Skeletal muscle cell (primary cell): ENCODE results near the gene PLSCR3.

Experiments used
- DNase-seq: peaks from one replicate; pipeline ENCODE4 v3.0.0-alpha.2; 2010; ENCODE audit warnings: low read depth
- H3K4me3 ChIP-seq: 2 replicates; pipeline ENCODE4 v1.5.1; 2011; ENCODE audit warnings: low read depth, mild to moderate bottlenecking, control low read depth, low read length, moderate library complexity

PLSCR3 gene

DNA sequence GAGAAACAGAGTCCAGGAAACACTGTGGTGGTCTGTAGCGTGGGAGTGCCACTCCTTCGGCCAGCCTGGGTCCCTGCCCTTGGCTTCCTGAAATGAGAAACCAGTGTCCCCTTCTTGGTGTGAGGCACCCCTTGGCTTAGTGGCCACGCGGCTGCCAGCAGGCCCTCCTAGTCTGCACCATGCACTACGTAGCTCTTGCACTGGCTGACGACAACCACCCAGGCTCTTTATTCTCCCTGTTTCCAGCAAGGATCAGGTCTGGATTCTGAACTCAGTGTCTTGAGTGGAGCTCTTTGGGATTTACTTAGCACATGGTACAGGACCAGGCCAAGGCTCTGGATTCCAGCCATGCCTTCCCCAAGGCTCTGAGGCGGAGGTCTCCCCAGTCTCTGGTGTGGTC lies 33.2 kb upstream of the PLSCR3 start:
- no peak overlapping the region for H3K4me3 ChIP-seq
- DNase-seq = no peak

- no peak overlapping the region for H3K4me3 ChIP-seq
- DNase-seq = no peak
These were observed 32.7 kb upstream of the PLSCR3 start for GRCh38 chr17:7426896-7427489.

DNA sequence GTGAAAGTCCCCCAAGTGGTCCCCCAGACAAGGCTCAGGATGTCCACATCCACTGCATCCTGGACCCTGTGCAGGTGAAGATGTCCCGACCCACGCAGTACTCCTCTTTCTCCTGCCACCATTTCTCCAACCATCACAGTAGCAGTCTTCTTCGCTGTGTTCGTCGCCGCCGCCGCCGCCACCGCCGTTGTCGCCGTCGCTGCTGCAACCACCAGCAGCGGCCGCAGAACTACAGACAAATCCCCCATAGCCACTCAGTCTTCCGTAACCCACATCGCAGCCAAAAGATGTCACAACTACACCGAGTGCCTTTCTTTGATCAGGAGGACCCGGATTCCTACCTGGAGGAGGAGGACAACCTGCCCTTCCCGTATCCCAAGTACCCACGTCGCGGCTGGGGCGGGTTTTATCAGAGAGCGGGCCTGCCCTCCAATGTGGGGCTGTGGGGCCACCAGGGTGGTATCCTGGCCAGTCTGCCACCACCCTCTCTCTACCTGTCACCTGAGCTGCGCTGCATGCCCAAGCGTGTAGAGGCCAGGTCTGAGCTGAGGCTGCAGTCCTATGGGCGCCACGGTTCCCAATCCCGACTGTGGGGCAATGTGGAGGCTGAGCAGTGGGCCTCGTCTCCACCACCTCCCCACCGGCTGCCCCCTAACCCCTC lies 32.0 kb upstream of the PLSCR3 start:
- DNase-seq = no peak
- H3K4me3 ChIP-seq = no peak overlapping the region

DNA sequence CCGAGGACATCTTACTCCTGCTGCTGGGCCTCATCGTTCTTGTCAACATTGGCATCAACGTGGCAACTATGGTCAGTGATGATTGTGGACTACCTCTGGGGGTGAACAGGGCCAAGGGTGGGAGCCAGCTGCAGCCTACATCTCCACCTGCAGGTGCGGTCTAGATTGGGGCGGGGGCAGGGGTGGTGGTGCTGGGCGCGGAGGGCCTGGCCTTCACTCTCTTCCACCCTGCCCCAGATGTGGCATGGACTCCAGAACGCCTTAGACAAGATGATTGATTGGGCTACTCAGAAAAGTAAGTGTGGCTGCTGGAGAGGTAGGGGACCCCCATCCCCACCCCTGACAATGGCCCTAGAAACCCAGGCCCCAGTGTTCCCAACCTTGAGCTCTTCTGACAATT lies 31.4 kb upstream of the PLSCR3 start:
- no peak overlapping the region for H3K4me3 ChIP-seq
- no peak for DNase-seq

DNA sequence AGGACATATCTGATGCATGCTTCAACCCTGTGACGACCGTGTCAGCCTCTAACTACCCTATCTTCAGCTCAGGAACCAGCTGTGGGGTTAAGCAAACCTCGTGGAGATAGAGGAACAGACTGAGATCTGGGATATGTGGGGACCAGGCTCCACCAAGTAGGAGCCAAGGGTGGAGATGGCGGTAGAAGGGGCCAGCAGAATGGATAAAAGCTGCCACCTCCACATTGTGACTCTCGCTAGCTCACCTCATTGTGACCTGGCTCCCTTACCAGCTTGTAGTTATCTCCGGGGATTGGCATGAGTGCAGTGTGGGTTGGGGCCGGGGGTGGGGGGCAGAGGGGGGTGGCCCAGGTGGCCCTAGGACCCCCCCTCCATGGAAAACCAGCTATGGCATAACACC lies 31.0 kb upstream of the PLSCR3 start, which contains the start of gene SPEM2:
SPEM2 (plus strand) TSS at position 301 of the 400 bp plus-strand sequence; CDS start at position 374, 73 bp downstream.
- DNase-seq = no peak
- no peak within 1 kb of the TSS for H3K4me3 ChIP-seq

GRCh38 chr17:7423679-7424078 lies 29.4 kb upstream of the PLSCR3 start:
- no peak overlapping the region for H3K4me3 ChIP-seq
- no peak for DNase-seq

DNA sequence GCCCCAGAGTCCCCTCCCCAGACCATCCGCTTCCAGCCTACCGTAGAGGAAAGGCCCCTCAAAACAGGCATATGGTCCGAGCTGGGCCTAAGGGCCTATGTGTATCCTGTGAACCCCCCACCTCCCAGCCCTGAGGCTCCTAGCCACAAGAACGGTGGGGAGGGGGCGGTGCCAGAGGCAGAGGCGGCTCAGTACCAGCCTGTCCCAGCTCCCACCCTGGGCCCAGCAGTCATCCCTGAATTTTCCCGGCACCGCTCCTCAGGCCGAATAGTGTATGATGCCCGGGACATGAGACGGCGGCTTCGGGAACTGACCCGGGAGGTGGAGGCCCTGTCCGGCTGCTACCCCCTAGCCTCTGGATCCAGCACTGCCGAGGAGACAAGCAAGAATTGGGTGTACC lies 26.9 kb upstream of the PLSCR3 start:
- H3K4me3 ChIP-seq = no peak overlapping the region

DNA sequence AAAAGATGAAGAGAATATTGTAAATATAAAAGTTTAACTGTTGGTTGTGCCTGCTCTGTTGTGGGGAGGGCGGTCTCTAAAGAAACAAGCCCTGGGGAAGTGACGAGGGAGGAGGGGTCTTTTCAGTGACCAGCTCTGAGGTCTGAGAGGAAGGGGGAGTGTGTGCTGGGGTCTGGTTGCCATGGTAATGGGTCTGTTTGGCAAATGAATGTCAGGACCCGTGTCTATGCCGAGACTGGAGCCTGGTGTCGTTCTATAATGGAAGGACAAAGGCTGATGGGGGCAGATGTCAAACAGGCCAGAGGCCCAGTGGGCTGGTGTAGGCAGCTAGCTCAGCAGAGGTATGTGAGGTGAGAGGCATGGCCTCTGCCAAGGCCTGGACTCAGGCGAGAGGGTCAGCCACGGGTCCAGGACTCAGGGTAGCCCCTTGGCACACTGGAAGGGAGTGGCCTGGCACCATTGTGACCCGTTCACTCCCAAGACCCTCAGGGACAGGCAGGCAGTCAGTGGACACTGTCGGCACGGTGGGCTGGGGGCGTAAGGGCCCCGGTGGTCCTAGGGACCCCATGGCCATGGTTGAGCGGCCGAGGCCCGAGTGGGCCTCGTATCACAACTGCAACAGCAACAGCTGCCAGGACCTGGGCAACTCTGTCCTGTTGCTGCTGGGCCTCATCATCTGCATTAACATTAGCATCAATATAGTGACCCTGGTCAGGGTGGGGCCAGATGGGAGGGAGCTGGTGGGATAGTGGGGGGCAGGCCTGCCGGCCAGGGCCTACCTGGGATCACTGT lies 25.7 kb upstream of the PLSCR3 start, which contains the start of gene SPEM1:
SPEM1 (plus strand) TSS at position 506 of the 792 bp plus-strand sequence; CDS start at position 567, 61 bp downstream.
- H3K4me3 ChIP-seq = no peak within 1 kb of the TSS
- DNase-seq = no peak

More for the DNA sequence above, 26.9 kb upstream of the PLSCR3 start:
- DNase-seq = no peak

DNA sequence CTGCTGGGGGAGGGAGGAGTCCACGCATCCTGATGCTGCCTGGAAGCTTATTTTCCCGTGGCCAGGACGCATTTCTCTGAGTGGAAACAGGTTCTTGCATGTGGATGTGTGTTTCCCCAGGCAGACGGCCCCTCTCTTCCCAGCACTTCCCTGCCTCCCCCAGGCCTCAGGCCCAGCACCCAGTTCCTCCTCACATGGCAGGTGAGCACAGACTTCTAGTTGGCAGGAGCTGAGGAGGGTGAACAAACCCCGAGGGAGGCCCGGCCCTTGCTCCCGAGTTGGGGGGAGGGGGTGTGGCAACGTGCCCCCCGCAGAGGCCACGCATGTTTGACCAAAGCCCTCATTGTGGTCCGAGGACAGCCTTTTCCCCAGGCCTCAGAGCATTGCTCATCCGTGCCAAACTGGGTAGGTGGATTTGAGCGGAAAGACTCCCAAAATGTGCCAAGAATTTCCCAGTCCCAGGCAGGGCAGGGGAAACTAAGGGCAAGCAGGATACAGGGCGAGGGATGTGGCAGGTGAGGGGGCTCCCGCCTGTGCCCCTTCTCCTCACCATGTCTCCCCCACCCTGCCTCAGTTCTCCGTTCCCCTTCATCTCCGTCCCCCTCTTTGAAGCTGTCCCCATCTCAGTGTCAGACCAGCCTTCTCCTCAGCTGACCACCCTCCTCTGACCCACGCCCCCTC lies 24.3 kb upstream of the PLSCR3 start:
- no peak for DNase-seq
- H3K4me3 ChIP-seq = no peak overlapping the region

- H3K4me3 ChIP-seq = no peak overlapping the region
- no peak for DNase-seq
These were observed 22.8 kb upstream of the PLSCR3 start for GRCh38 chr17:7417056-7417655.

DNA sequence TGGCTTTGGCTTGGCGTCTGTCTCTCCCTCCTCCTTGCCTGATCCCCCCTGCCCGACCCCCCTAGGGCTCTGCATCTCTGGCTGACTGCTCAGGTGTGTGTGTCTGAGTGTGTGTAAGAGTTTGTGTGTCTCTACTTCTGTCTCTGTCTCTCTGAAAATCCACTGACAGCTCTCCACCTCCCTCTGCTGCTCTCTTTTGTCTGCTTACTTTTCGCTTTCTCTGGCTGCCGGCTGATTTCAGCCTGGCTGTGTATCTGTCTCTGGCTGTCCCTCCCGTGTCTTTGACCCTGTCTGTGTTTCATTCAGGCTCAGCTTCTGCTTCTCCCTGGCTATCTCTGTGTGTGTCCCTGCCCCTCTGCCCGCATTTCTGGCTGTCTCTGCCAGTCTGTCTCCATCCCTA lies 22.0 kb upstream of the PLSCR3 start:
- DNase-seq = no peak
- no peak overlapping the region for H3K4me3 ChIP-seq

GRCh38 chr17:7415784-7416183 lies 21.5 kb upstream of the PLSCR3 start:
- H3K4me3 ChIP-seq = no peak overlapping the region
- DNase-seq = no peak

- no peak for DNase-seq
- no peak overlapping the region for H3K4me3 ChIP-seq
These were observed 20.5 kb upstream of the PLSCR3 start for GRCh38 chr17:7414837-7415236.

DNA sequence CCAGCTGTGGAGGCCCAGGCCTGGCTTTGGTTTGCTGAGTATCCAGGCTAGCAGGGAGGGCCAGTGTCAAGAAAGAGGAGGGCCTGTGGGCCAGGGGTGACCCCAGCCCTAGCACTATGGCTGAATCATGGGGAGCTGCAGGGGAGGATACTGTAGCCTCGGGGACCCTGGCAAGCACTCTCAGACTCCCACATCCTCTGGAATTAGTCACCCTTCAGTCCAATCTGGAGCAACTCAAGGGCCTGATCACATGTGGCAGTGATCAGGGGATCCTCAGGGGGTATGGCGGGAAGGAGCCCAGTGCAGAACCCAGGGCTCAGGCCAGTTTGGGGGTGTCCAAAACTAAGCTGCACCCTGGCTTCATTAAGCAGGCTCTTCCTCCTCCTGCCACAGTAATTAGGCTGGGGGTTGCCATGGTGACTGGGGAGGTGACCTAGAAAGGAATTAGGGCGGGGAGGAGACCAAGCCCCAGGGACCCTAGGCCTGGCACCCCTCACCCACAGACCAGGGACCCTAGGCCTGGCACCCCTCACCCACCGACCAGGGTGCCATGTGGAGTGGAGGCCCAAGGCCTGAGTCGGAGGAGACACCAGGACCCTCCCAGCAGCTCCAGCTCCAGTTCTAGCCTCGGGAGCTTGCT lies 19.1 kb upstream of the PLSCR3 start:
- DNase-seq = no peak
- no peak overlapping the region for H3K4me3 ChIP-seq

- H3K4me3 ChIP-seq = no peak overlapping the region
- no peak for DNase-seq
These were observed 17.1 kb upstream of the PLSCR3 start for GRCh38 chr17:7411427-7411750.

- no peak overlapping the region for H3K4me3 ChIP-seq
- DNase-seq = no peak
These were observed 16.5 kb upstream of the PLSCR3 start for GRCh38 chr17:7410634-7411426.

DNA sequence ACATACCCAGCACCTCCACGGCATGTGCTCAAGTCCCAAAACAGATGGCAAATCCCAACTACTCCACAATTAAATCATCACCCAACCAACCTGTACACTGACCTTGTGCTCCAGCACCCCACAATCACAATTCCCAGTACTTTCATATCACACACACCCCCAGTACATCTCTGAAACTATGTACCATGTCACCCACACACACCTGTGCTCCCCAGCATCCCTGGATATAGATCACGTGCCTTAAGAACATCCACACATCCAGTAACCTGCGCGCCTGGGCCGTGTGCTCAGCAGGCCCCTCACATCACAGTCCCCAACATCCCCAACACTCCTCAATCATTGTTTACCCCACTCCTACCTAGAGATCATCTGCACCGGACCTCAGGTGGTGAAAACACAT lies 15.4 kb upstream of the PLSCR3 start:
- DNase-seq = no peak
- no peak overlapping the region for H3K4me3 ChIP-seq

GRCh38 chr17:7408863-7409262 lies 14.5 kb upstream of the PLSCR3 start:
- DNase-seq = no peak
- H3K4me3 ChIP-seq = no peak overlapping the region
